Head of caudate nucleus (tissue), 42 donors: ENCODE results near the gene INPP4B.

Experiments used
- DNase-seq, 42 donors: peaks; one replicate each; pipeline versions ENCODE4 v3.0.0 to v3.0.0-alpha.2; 2020 to 2021; ENCODE audit warnings: mixed read lengths in 7 of 42
- intact Hi-C: fragments of 100-400 bp; cut with DNase I; formaldehyde crosslinking; loops from one replicate; pipeline ENCODE4 v1.15.0; 2022

Gene INPP4B

GRCh38 chr4:142449771-142450373, 396.2 kb downstream of the INPP4B start:
- intact Hi-C loops: no loop called here
- no peak for DNase-seq

GRCh38 chr4:142447009-142447408, 399.1 kb downstream of the INPP4B start:
- DNase-seq: no peak
- intact Hi-C loops: no loop called here

- intact Hi-C loops: no loop called here
- DNase-seq: no peak
These were observed 402.6 kb downstream of the INPP4B start for GRCh38 chr4:142443469-142443868.

- DNase-seq: no peak
- intact Hi-C loops: no loop called here
These were observed 406.0 kb downstream of the INPP4B start for GRCh38 chr4:142440093-142440492.

GRCh38 chr4:142435599-142436235, 410.4 kb downstream of the INPP4B start:
- no peak for DNase-seq
- intact Hi-C loops: no loop called here

GRCh38 chr4:142434519-142435224, 411.4 kb downstream of the INPP4B start:
- DNase-seq: no peak
- intact Hi-C loops: no loop called here

GRCh38 chr4:142428715-142429114, 417.4 kb downstream of the INPP4B start:
- intact Hi-C loops: no loop called here
- DNase-seq: no peak

- intact Hi-C loops: no loop called here
- DNase-seq: no peak
These were observed 418.6 kb downstream of the INPP4B start for GRCh38 chr4:142427456-142427855.

GRCh38 chr4:142423861-142424260, 422.2 kb downstream of the INPP4B start:
- no peak for DNase-seq
- intact Hi-C loops: no loop called here

GRCh38 chr4:142420311-142421095, 425.6 kb downstream of the INPP4B start:
- no peak for DNase-seq
- intact Hi-C loops: no loop called here

- intact Hi-C loops: no loop called here
- no peak for DNase-seq
These were observed 426.4 kb downstream of the INPP4B start for GRCh38 chr4:142419712-142420111.

GRCh38 chr4:142418697-142419096, 427.4 kb downstream of the INPP4B start:
- no peak for DNase-seq
- intact Hi-C loops: no loop called here

- no peak for DNase-seq
These were observed 429.3 kb downstream of the INPP4B start for GRCh38 chr4:142416711-142417275.

GRCh38 chr4:142416121-142416520, 430.0 kb downstream of the INPP4B start:
- intact Hi-C loops: no loop called here
- no peak for DNase-seq

More at GRCh38 chr4:142416711-142417275, 429.3 kb downstream of the INPP4B start:
- intact Hi-C loops: no loop called here

GRCh38 chr4:142414366-142414990, 431.6 kb downstream of the INPP4B start:
- no peak for DNase-seq
- intact Hi-C loops: no loop called here

GRCh38 chr4:142413485-142413884, 432.6 kb downstream of the INPP4B start:
- DNase-seq: no peak

GRCh38 chr4:142411993-142412392, 434.1 kb downstream of the INPP4B start:
- intact Hi-C loops: no loop called here
- DNase-seq: no peak

More at GRCh38 chr4:142413485-142413884, 432.6 kb downstream of the INPP4B start:
- intact Hi-C loops: no loop called here

- no peak for DNase-seq
These were observed 438.1 kb downstream of the INPP4B start for GRCh38 chr4:142408003-142408441.

GRCh38 chr4:142407596-142407995, 438.5 kb downstream of the INPP4B start:
- intact Hi-C loops: no loop called here
- no peak for DNase-seq

More at GRCh38 chr4:142408003-142408441, 438.1 kb downstream of the INPP4B start:
- intact Hi-C loops: no loop called here
